Common myeloid progenitor, CD34-positive (primary cell): Measurements from ENCODE around the gene GEMIN7.

Experiments used
- CTCF ChIA-PET: fragments of 350-600 bp; sonication (Branson Sonifier 250); formaldehyde crosslinking; loops from one replicate; lab custom pipeline; 2021; ENCODE audit warnings: antibody characterized with exemption; lab: Charles Lee
- POLR2A ChIA-PET: fragments of 350-600 bp; sonication (Branson Sonifier 250); formaldehyde crosslinking; loops from one replicate; lab custom pipeline; 2021; ENCODE audit warnings: antibody characterized with exemption; lab: Charles Lee
- DNase-seq, 3 donors: peaks; one replicate each; pipeline versions ENCODE4 v3.0.0 to v3.0.0-alpha.2; 2013
- H3K27ac ChIP-seq, 2 experiments: 1 replicate in 1 of 2; 2 replicates in 1 of 2; pipeline ENCODE4 v1.7.0; 2013; ENCODE audit warnings: inconsistent platforms in 2 of 2, low read length in 2 of 2, mild to moderate bottlenecking in 2 of 2, low read depth in 1 of 2, moderate library complexity in 1 of 2; ENCODE audit not compliant: severe bottlenecking in 2 of 2, insufficient read depth in 1 of 2, poor library complexity in 1 of 2
- H3K27me3 ChIP-seq, 5 experiments: replicated peaks in 2 of 5; 1 replicate in 3 of 5; 2 replicates in 2 of 5; pipeline versions ENCODE4 v1.6.1 to v1.7.0; 2013; ENCODE audit warnings: low read length in 4 of 5, mild to moderate bottlenecking in 2 of 5, moderate library complexity in 2 of 5, inconsistent platforms in 1 of 5; ENCODE audit not compliant: insufficient read depth in 5 of 5, control insufficient read depth in 4 of 5
- H3K36me3 ChIP-seq, 4 experiments: 1 replicate in 2 of 4; 2 replicates in 2 of 4; pipeline versions ENCODE4 v1.6.1 to v1.7.0; 2013; ENCODE audit warnings: low read length in 3 of 4, control low read depth in 1 of 4, mild to moderate bottlenecking in 1 of 4; ENCODE audit not compliant: control insufficient read depth in 4 of 4, insufficient read depth in 4 of 4
- H3K4me1 ChIP-seq, 4 experiments: 1 replicate in 3 of 4; 2 replicates in 1 of 4; pipeline versions ENCODE4 v1.6.1 to v1.7.1; 2013; ENCODE audit warnings: low read length in 3 of 4, mild to moderate bottlenecking in 3 of 4, control low read depth in 1 of 4, inconsistent platforms in 1 of 4, moderate library complexity in 1 of 4; ENCODE audit not compliant: control insufficient read depth in 4 of 4, insufficient read depth in 4 of 4; ENCODE audit errors: control extremely low read depth in 1 of 4
- H3K4me3 ChIP-seq, 7 experiments: 1 replicate in 4 of 7; 2 replicates in 3 of 7; pipeline versions ENCODE4 v1.5.1 to v1.7.0; 2013; ENCODE audit warnings: mild to moderate bottlenecking in 7 of 7, low read length in 6 of 7, moderate library complexity in 6 of 7, inconsistent platforms in 2 of 7, low read depth in 2 of 7, control low read depth in 1 of 7; ENCODE audit not compliant: insufficient read depth in 4 of 7, control insufficient read depth in 1 of 7; ENCODE audit errors: extremely low read depth in 1 of 7
- H3K9me3 ChIP-seq, 5 experiments: 1 replicate in 4 of 5; 2 replicates in 1 of 5; pipeline versions ENCODE4 v1.6.1 to v1.7.1; 2013; ENCODE audit warnings: low read length in 4 of 5, mild to moderate bottlenecking in 2 of 5, inconsistent platforms in 1 of 5, low read depth in 1 of 5, moderate library complexity in 1 of 5; ENCODE audit not compliant: control insufficient read depth in 4 of 5, insufficient read depth in 2 of 5; ENCODE audit errors: control extremely low read depth in 1 of 5
- WGBS: methylation state at CpG from one replicate; pipeline ENCODE4 v1.1.5; 2013; ENCODE audit not compliant: insufficient coverage; 5-methylcytosine and 5-hydroxymethylcytosine counted together

The GEMIN7 gene

DNA sequence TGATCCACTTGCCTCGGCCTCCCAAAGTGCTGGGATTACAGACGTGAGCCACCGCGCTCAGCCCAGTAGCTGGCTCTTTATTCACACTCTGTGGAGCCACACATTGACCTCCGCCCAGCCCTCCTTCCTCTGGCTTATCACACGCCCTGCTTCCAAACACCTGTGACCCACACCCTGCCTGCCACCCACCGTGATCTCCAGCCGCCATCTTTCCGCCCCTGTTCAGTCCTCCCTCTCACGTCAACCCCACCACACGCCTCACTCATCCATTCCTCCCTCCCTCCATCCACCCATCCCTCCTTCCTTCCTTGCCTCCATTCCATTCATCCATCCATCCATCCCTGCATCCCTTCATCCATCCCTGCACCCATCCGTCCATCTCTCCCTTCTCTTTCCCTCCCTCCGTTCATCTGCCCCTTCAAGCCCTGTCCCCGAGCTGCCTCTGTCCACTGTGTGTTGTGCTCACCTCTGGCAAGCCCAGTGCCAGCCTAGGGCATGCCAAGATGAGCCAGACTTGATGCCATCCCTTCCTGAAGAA is 20.4 kb upstream of the GEMIN7 start:
- no peak overlapping the region for H3K4me3 ChIP-seq
- no peaks in the 10 kb centered on the region for H3K9me3 ChIP-seq
- CTCF ChIA-PET: interaction anchor here (1.0 to 6.6 kb wide), 12 partner anchors 9 to 280 kb away, joined by 3 to 59 read pairs (median 4); partner anchors contain the start of genes APOE and CLASRP
- peaks cover 21 to 88% (median 76%) of the 10 kb centered on the region in 4 experiments for H3K36me3 ChIP-seq
- POLR2A ChIA-PET: interaction anchor here (0.6 kb wide), 1 partner anchor 20 kb away, joined by 7 read pairs; the partner anchor contains the start of gene CLASRP
- H3K27me3 ChIP-seq: no peaks in the 10 kb centered on the region
- no peaks in the 10 kb centered on the region for H3K4me1 ChIP-seq
- no peak for DNase-seq
- no peak overlapping the region for H3K27ac ChIP-seq
- 95% methylated on average over 14 of the region's 14 CpGs for WGBS

DNA sequence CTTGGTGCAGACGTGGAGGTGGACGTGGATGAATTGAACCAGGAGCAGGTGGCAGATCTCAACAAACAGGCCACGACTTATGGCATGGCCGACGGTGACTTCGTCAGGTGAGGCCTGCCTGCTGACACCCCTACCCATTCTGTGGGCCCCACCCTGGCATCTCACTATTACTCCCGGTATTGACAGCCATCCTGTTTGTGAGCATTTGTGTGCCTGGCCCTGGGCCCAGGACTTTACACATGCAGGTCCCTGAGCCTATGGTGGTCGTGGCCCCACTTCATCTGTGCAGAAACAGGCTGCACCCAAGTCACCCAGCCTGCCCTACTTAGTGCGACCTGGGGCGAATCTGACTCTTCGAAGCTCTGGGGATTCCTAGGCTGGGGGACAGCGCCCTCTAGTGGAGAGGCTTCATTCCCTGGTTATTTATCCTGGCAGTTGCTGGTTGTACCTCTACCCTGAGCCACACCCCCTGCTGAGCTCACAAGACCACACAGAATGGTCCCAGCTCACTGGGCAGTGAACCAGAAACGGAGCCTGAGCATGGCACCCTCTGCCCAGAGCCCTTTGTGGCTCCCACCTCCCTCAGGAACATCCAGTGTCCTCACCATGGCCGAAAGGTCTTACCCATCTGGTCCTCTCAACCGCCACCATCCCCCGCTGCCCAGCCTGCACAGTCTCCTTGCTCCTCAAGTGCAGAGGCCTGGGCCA is 19.6 kb upstream of the GEMIN7 start:
- no peak overlapping the region for H3K4me3 ChIP-seq
- no peaks in the 10 kb centered on the region for H3K27me3 ChIP-seq
- no peaks in the 10 kb centered on the region for H3K9me3 ChIP-seq
- peaks cover 21 to 90% (median 75%) of the 10 kb centered on the region in 4 experiments for H3K36me3 ChIP-seq
- DNase-seq: peak; percentile 84 to 92 (median 86)
- 80% methylated on average over 11 of the region's 16 CpGs for WGBS
- no peaks in the 10 kb centered on the region for H3K4me1 ChIP-seq
- POLR2A ChIA-PET: no interaction called here
- CTCF ChIA-PET: interaction anchor here (0.7 to 6.6 kb wide), 28 partner anchors 9 to 280 kb away, joined by 3 to 59 read pairs (median 4); partner anchors contain the start of genes APOE and CLASRP
- H3K27ac ChIP-seq: no peak overlapping the region

DNA sequence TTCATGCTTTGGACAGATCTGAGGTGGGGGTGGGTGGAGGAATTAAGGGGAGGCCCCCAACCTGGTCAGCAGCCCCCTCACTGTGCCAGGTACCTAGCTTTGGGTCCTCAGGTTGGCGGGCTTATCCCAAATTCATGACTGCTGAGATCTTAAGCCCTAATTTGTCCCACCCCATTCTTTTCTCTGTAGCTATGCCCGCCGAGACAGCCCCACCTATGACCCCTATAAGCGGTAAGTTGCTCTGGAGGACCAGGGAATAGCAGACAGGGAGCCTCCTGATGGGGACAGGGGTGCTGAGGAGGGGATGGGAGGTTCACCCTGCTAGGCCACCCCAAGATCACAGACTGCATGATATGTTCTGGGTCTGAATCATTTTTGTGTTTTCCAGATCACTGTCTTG is 17.1 kb upstream of the GEMIN7 start:
- WGBS: 100% methylated on average over 3 of the region's 4 CpGs
- ChIA-PET CTCF (interaction anchor here (1.7 to 6.6 kb wide), 4 partner anchors 11 to 75 kb away, joined by 5 to 59 read pairs (median 6); partner anchors contain the start of gene CLASRP), POLR2A (no interaction called here)
- Histone ChIP-seq H3K9me3 (no peaks in the 10 kb centered on the region), H3K27ac (no peak overlapping the region), H3K4me3 (no peak overlapping the region), H3K27me3 (no peaks in the 10 kb centered on the region), H3K36me3 (peaks cover 23 to 86% (median 70%) of the 10 kb centered on the region in 4 experiments), H3K4me1 (no peaks in the 10 kb centered on the region)
- DNase-seq: no peak

GRCh38 chr19:45063851-45064801 is 14.9 kb upstream of the GEMIN7 start:
- CTCF ChIA-PET: interaction anchor here (1.0 to 1.2 kb wide), 4 partner anchors 13 to 160 kb away, joined by 3 to 5 read pairs (median 3); no protein-coding TSS in a partner anchor
- Histone ChIP-seq H3K4me3 (no peak overlapping the region), H3K27ac (no peak overlapping the region), H3K9me3 (no peaks in the 10 kb centered on the region), H3K27me3 (no peaks in the 10 kb centered on the region), H3K4me1 (no peaks in the 10 kb centered on the region), H3K36me3 (peaks cover 23 to 85% (median 64%) of the 10 kb centered on the region in 4 experiments)
- no peak for DNase-seq
- POLR2A ChIA-PET: no interaction called here
- 99% methylated on average over 81 of the region's 85 CpGs for WGBS

DNA sequence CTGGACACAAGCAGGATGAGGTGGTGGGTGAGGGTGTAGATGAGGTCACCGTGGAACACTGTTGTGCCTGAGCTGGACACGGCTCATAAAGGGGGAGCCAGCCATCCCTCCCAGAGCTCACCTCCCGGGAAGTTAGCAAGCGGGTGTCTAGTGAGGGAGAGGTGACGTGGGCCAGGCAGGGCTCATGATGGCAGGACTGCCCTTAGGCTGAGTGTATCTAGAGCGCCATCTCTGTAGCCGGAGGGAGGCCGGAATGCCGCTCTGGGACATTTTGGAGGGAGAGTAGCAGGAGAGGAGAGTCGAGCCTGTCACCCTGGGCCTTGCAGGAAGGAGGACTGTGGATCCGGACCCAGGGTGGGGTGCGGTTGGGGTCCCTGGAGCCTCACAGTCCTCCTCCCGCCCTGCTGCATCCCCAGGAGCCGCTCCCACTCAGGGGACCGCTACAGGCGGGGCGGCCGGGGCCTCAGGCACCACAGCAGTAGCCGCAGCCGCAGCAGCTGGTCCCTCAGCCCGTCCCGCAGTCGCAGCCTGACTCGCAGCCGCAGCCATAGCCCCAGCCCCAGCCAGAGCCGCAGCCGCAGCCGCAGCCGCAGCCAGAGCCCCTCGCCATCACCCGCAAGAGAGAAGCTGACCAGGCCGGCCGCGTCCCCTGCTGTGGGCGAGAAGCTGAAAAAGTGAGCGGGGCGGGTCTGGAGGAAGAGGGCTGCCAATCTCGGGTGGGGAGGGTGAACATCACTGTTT is 12.0 kb upstream of the GEMIN7 start:
- WGBS: 93% methylated on average over 31 of the region's 38 CpGs
- peaks cover 12 to 84% (median 56%) of the 10 kb centered on the region in 4 experiments for H3K36me3 ChIP-seq
- no peak overlapping the region for H3K27ac ChIP-seq
- no peaks in the 10 kb centered on the region for H3K9me3 ChIP-seq
- POLR2A ChIA-PET: no interaction called here
- H3K27me3 ChIP-seq: no peaks in the 10 kb centered on the region
- CTCF ChIA-PET: interaction anchor here (1.7 kb wide), 1 partner anchor 24 kb away, joined by 5 read pairs; no protein-coding TSS in a partner anchor
- no peaks in the 10 kb centered on the region for H3K4me1 ChIP-seq
- DNase-seq: no peak
- no peak overlapping the region for H3K4me3 ChIP-seq

DNA sequence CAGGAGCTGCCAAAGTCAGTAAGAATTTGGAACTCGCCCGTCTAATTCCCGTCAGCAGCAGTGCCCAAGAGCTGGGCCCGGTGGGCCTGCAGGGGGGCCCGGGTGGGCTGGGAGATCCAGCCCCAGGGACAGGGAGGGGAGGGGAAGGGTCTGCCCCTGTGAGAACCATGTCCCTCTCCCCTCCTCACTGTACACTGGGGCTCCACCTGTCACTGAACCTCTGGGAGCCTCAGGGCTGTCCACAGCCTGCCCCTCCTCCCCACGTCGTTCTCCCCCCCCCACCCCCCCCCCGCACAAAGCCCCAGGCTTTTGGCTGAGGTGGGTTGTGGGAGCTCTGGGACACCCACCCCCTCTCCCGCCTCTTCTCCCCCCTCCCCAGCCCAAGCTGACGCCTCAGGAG is 11.0 kb upstream of the GEMIN7 start:
- Histone ChIP-seq H3K27ac (no peak overlapping the region), H3K9me3 (no peaks in the 10 kb centered on the region), H3K27me3 (no peaks in the 10 kb centered on the region), H3K4me3 (no peak overlapping the region), H3K36me3 (peaks cover 9 to 87% (median 53%) of the 10 kb centered on the region in 4 experiments), H3K4me1 (no peaks in the 10 kb centered on the region)
- 92% methylated on average over 2 of the region's 10 CpGs for WGBS
- no peak for DNase-seq
- ChIA-PET CTCF (interaction anchor here (1.2 to 2.0 kb wide), 4 partner anchors 8 to 53 kb away, joined by 3 to 6 read pairs (median 4); no protein-coding TSS in a partner anchor), POLR2A (interaction anchor here (0.6 kb wide), 1 partner anchor 50 kb away, joined by 3 read pairs; no protein-coding TSS in a partner anchor)
